ENCODE data around the gene RNASEH1. TPM values are rescaled to one million over a fixed set of nuclear protein-coding genes. Genes with fewer than 3 reads are reported as not detected.

The RNASEH1 gene
- 10 to 100 TPM; 21.3 to 24.6 TPM for total RNA-seq

- ChIA-PET CTCF (interaction anchor here (1.0 to 1.3 kb wide), 3 partner anchors 15 to 134 kb away, joined by 3 to 8 read pairs (median 4); partner anchors contain the start of gene RPS7), POLR2A (interaction anchor here (0.8 to 3.8 kb wide), 21 partner anchors 9 to 180 kb away, joined by 3 to 63 read pairs (median 7); partner anchors contain the start of genes ADI1, EIPR1, RPS7 and TRAPPC12)
Measured at GRCh38 chr2:3558205-3559014, at the start of gene RNASEH1. Gene RNASEH1 (minus strand): TSS chr2:3558333. CDS start chr2:3558260, 73 bp downstream.

GRCh38 chr2:3606370-3607201, 48.5 kb upstream of the RNASEH1 start:
- Mint-ChIP-seq H3K4me3 (no peak overlapping the region), H3K4me1 (peaks cover 7% of the 10 kb centered on the region), H3K27ac (no peak overlapping the region), H3K36me3 (ENCODE audit: low read depth) (no peaks in the 10 kb centered on the region), H3K27me3 (no peaks in the 10 kb centered on the region), H3K9me3 (no peaks in the 10 kb centered on the region)
- POLR2A ChIA-PET: no interaction called here
- CTCF ChIA-PET: no interaction called here
- DNase-seq: no peak

More at GRCh38 chr2:3558205-3559014, at the start of gene RNASEH1:
- Mint-ChIP-seq H3K27me3 (no peaks in the 10 kb centered on the region), H3K4me1 (peaks cover 45% of the 10 kb centered on the region), H3K4me3 (peak within 1 kb of the TSS; percentile 83), H3K9me3 (no peaks in the 10 kb centered on the region), H3K36me3 (ENCODE audit: low read depth) (peaks cover 41% of the 10 kb centered on the region), H3K27ac (peak within 1 kb of the TSS; percentile 87)
- peak; percentile 98 for DNase-seq

GRCh38 chr2:3606028-3606369, 47.9 kb upstream of the RNASEH1 start:
- Mint-ChIP-seq H3K27me3 (no peaks in the 10 kb centered on the region), H3K9me3 (no peaks in the 10 kb centered on the region), H3K36me3 (ENCODE audit: low read depth) (no peaks in the 10 kb centered on the region), H3K4me3 (no peak overlapping the region), H3K27ac (no peak overlapping the region), H3K4me1 (peaks cover 7% of the 10 kb centered on the region)
- ChIA-PET POLR2A (no interaction called here), CTCF (no interaction called here)
- DNase-seq: no peak

- no peaks in the 10 kb centered on the region for H3K36me3 Mint-ChIP-seq (ENCODE audit: low read depth)
- no peak overlapping the region for H3K27ac Mint-ChIP-seq
- ChIA-PET POLR2A (no interaction called here), CTCF (no interaction called here)
- peak; percentile 49 for DNase-seq
- peak overlapping the region; percentile 18 for H3K4me3 Mint-ChIP-seq
- no peaks in the 10 kb centered on the region for H3K9me3 Mint-ChIP-seq
- H3K4me1 Mint-ChIP-seq: peaks cover 7% of the 10 kb centered on the region
- H3K27me3 Mint-ChIP-seq: no peaks in the 10 kb centered on the region
Measured at GRCh38 chr2:3604991-3605961, 47.1 kb upstream of the RNASEH1 start.

- Mint-ChIP-seq H3K4me3 (no peak overlapping the region), H3K27ac (no peak overlapping the region), H3K27me3 (no peaks in the 10 kb centered on the region), H3K36me3 (ENCODE audit: low read depth) (no peaks in the 10 kb centered on the region), H3K4me1 (peaks cover 7% of the 10 kb centered on the region), H3K9me3 (no peaks in the 10 kb centered on the region)
- no peak for DNase-seq
- ChIA-PET CTCF (no interaction called here), POLR2A (no interaction called here)
Measured at GRCh38 chr2:3604207-3604877, 46.2 kb upstream of the RNASEH1 start.

GRCh38 chr2:3603536-3604206, 45.5 kb upstream of the RNASEH1 start:
- DNase-seq: no peak
- Mint-ChIP-seq H3K27me3 (no peaks in the 10 kb centered on the region), H3K36me3 (ENCODE audit: low read depth) (no peaks in the 10 kb centered on the region), H3K9me3 (no peaks in the 10 kb centered on the region), H3K4me1 (peaks cover 3% of the 10 kb centered on the region), H3K27ac (no peak overlapping the region), H3K4me3 (no peak overlapping the region)
- POLR2A ChIA-PET: no interaction called here
- CTCF ChIA-PET: no interaction called here

- peaks cover 3% of the 10 kb centered on the region for H3K4me1 Mint-ChIP-seq
- no peaks in the 10 kb centered on the region for H3K9me3 Mint-ChIP-seq
- ChIA-PET CTCF (no interaction called here), POLR2A (interaction anchor here (0.8 to 1.2 kb wide), 2 partner anchors 27 to 45 kb away, joined by 3 read pairs; partner anchors contain the start of gene RNASEH1)
- no peak overlapping the region for H3K27ac Mint-ChIP-seq
- peaks cover 4% of the 10 kb centered on the region for H3K27me3 Mint-ChIP-seq
- H3K36me3 Mint-ChIP-seq (ENCODE audit: low read depth): no peaks in the 10 kb centered on the region
- DNase-seq: no peak
- no peak overlapping the region for H3K4me3 Mint-ChIP-seq
Measured at GRCh38 chr2:3602553-3603339, 44.6 kb upstream of the RNASEH1 start.

GRCh38 chr2:3601561-3602271, 43.6 kb upstream of the RNASEH1 start:
- Mint-ChIP-seq H3K4me3 (no peak overlapping the region), H3K27ac (no peak overlapping the region), H3K9me3 (no peaks in the 10 kb centered on the region), H3K27me3 (peaks cover 4% of the 10 kb centered on the region), H3K4me1 (peaks cover 5% of the 10 kb centered on the region), H3K36me3 (ENCODE audit: low read depth) (no peaks in the 10 kb centered on the region)
- DNase-seq: no peak
- POLR2A ChIA-PET: interaction anchor here (0.8 to 1.2 kb wide), 2 partner anchors 26 to 43 kb away, joined by 3 read pairs; partner anchors contain the start of gene RNASEH1
- CTCF ChIA-PET: no interaction called here

GRCh38 chr2:3600256-3600855, 42.2 kb upstream of the RNASEH1 start:
- DNase-seq: no peak
- Mint-ChIP-seq H3K36me3 (ENCODE audit: low read depth) (no peaks in the 10 kb centered on the region), H3K9me3 (no peaks in the 10 kb centered on the region), H3K4me1 (peaks cover 5% of the 10 kb centered on the region), H3K4me3 (no peak overlapping the region), H3K27ac (no peak overlapping the region), H3K27me3 (peaks cover 4% of the 10 kb centered on the region)
- POLR2A ChIA-PET: no interaction called here
- CTCF ChIA-PET: no interaction called here

- Mint-ChIP-seq H3K36me3 (ENCODE audit: low read depth) (no peaks in the 10 kb centered on the region), H3K27ac (no peak overlapping the region), H3K27me3 (peaks cover 4% of the 10 kb centered on the region), H3K4me1 (peaks cover 3% of the 10 kb centered on the region), H3K4me3 (no peak overlapping the region), H3K9me3 (no peaks in the 10 kb centered on the region)
- no peak for DNase-seq
- ChIA-PET CTCF (no interaction called here), POLR2A (no interaction called here)
Measured at GRCh38 chr2:3598912-3599854, 41.0 kb upstream of the RNASEH1 start.

Measured in activated CD4-positive, alpha-beta memory T cell treated with anti-CD3 and anti-CD28 coated beads, Interleukin-2, amount 10 ng/mL, durations not matched to agents 7 days and 5 days (primary cell).